ENCODE results near the gene PCCA.

PCCA gene

DNA sequence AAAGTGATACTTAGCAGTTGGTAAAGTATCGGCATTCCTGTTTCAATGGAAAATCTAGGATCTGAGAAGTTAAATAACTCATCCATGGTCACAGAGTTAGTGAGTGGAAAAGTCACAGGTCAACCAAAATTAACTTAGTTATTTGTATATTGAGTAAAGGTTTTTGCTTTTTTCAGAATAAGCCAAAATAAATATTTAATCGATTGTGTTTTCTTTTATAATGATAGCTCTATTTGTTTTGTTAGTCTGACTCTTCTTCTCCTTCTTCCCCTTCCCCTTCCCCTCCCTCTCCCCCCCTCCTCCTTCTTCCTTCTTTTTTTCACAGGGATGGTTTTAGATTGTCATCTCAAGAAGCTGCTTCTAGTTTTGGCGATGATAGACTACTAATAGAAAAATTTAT, 173.5 kb downstream of the PCCA start:
- H3K27ac ChIP-seq, result no peak overlapping the region
- TF ChIP-seq, protein P1, sequence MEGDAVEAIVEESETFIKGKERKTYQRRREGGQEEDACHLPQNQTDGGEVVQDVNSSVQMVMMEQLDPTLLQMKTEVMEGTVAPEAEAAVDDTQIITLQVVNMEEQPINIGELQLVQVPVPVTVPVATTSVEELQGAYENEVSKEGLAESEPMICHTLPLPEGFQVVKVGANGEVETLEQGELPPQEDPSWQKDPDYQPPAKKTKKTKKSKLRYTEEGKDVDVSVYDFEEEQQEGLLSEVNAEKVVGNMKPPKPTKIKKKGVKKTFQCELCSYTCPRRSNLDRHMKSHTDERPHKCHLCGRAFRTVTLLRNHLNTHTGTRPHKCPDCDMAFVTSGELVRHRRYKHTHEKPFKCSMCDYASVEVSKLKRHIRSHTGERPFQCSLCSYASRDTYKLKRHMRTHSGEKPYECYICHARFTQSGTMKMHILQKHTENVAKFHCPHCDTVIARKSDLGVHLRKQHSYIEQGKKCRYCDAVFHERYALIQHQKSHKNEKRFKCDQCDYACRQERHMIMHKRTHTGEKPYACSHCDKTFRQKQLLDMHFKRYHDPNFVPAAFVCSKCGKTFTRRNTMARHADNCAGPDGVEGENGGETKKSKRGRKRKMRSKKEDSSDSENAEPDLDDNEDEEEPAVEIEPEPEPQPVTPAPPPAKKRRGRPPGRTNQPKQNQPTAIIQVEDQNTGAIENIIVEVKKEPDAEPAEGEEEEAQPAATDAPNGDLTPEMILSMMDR (conservative IDR thresholded peaks at IDR 0.05), result no peak
- TF ChIP-seq ZFX (IDR thresholded peaks at IDR 0.05), result no peak

DNA sequence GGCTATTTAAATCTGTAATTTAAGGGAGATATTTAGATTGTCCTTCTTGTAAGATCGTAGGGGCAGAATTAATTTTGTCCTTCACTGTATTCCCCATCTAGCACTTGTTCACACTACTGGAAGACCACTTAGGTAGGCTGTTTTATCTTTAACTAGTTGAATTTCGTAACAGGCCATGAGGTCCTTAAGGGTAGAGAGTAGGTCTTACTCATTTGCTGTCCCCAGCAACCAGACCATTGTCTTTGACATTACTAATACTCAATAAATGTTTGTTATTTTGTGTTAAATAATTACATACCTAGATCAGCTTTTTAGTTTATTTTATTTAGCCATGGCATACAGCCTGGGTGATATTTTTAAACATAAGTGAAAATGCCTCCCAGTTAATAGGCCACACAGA, 177.1 kb downstream of the PCCA start:
- TF ChIP-seq, protein P1 (conservative IDR thresholded peaks at IDR 0.05), result no peak
- TF ChIP-seq ZFX (IDR thresholded peaks at IDR 0.05), result no peak
- H3K27ac ChIP-seq, result no peak overlapping the region

DNA sequence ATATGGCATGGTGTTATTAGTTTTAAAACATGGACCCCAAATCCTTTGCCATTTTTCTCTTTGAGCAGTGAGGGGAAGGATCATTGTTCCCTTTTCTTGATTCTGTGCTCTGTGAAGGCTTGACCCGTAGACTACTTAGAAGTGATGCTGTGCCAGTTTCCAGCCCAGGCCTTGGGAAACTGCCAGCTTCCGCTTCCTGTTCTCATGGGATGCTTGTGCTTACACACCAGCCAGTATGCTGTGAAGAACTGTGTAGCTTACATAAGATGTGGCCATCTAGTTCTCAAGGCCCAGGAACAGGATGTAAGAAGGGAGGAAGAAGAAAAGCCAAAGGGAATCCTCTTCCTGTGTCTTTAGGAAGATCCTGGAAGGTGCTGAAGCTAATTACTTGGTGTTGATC, 180.9 kb downstream of the PCCA start:
- TF ChIP-seq ZFX (IDR thresholded peaks at IDR 0.05), result no peak
- TF ChIP-seq, protein P1 (conservative IDR thresholded peaks at IDR 0.05), result no peak

DNA sequence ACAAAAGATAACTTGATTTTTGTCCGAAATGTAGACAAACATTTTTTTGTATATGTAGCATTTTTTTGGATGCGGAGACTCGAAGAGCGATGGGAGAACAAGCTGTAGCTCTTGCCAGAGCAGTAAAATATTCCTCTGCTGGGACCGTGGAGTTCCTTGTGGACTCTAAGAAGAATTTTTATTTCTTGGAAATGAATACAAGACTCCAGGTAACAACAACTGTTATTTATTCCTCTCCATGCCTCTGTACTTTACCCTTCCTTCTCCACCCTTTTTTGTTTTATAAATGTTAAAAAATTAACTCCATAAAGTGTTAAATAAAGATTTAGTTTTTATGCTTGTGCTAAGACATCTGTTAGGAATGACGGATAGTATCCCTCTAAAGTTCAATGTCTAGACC, 184.2 kb downstream of the PCCA start:
- TF ChIP-seq, protein P1 (conservative IDR thresholded peaks at IDR 0.05), result no peak
- no peak for TF ChIP-seq ZFX (IDR thresholded peaks at IDR 0.05)
- H3K27ac ChIP-seq, result no peak overlapping the region

More for the DNA sequence above, 180.9 kb downstream of the PCCA start:
- H3K27ac ChIP-seq, result no peak overlapping the region

DNA sequence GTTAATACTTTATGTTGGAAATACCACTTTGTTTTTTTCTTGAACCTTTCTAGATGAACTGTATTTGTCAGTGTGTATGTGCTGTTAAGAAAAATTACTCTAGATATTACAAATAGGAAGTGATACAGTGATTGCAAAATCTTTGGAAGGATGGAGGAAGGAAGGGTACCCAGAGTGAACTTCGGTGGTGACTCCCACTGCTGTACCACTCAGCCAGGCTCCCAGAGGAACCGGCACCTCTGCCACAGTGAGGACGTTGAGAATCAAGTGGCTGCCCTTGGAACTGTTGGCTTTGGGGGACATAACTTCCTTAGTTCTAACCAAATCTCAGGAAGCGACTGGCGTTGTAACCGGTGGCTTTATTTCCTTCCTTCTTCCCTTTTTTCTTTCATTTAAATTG, 184.7 kb downstream of the PCCA start:
- no peak overlapping the region for H3K27ac ChIP-seq
- TF ChIP-seq, protein P1 (conservative IDR thresholded peaks at IDR 0.05), result no peak
- no peak for TF ChIP-seq ZFX (IDR thresholded peaks at IDR 0.05)

DNA sequence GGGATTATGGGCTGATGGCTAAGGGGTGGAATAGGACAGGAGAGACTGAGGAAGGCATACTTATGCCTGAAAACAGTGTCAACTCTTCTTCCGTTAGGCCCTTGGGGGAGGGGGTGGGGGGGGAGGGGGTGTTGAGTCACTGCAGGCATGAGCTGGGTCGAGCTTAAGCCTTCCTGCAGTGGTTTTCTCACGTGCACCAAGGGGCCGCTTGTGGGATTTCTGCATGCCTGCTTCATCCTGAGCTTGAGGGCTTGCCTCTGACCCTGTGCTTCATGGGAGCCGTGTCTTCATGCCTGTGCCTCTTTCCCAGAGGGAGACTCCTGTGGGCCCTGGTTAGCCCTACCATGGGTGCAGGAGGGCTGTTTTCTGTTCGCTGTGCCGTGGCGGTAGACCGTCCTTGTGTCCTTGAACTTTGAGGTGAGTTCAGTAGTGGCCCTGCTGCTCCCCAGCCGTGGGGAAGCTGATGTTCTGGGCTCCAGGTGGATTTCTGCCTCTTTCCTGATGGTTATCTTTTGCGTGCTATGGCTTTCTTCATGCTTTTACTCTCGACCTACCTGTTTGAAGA, 186.1 kb downstream of the PCCA start:
- no peak overlapping the region for H3K27ac ChIP-seq
- TF ChIP-seq ZFX (IDR thresholded peaks at IDR 0.05), result no peak
- TF ChIP-seq, protein P1 (conservative IDR thresholded peaks at IDR 0.05), result no peak

DNA sequence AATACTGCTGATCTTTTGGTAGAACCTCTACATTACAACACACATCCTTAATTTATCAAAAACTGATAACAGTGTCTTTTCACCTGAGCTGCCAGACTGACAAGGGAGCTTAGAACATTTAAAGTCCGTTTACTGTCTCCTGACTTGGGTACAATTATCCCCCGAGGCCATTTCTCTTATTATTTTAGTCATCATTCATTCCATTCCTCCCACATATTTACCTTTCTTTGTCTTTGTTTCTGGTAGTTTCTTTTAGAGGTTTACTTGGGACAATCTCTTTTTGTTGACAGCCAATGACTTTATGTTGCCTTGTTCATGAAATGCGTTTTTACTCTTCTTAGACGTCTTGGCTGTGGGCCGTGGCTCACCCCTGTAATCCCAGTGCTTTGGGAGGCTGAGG, 186.9 kb downstream of the PCCA start:
- no peak for TF ChIP-seq ZFX (IDR thresholded peaks at IDR 0.05)
- TF ChIP-seq, protein P1 (conservative IDR thresholded peaks at IDR 0.05), result no peak
- H3K27ac ChIP-seq, result no peak overlapping the region
